AG09319 (cell line): ENCODE results near the gene NOTCH2NLA.
"Not testable (repeated sequence)": the region's sequence is repeated elsewhere in the genome, so short reads cannot be mapped to it uniquely, and the experiment has no call there.

Experiments
- DNase-seq: peaks from one replicate; pipeline ENCODE4 v3.0.0-alpha.2; 2010; ENCODE audit warnings: low read depth; ENCODE audit errors: extremely low read depth

Gene NOTCH2NLA

GRCh38 chr1:146167740-146168139, 61.1 kb downstream of the NOTCH2NLA start:
- DNase-seq: not testable (repeated sequence)

GRCh38 chr1:146167273-146167672, 61.5 kb downstream of the NOTCH2NLA start:
- not testable (repeated sequence) for DNase-seq

GRCh38 chr1:146144465-146144864, 84.4 kb downstream of the NOTCH2NLA start, which contains the start of gene NBPF10:
Gene NBPF10, minus strand, starts transcription at chr1:146144804. Its CDS starts 35 bp downstream, at chr1:146144769.
- DNase-seq: not testable (repeated sequence)
